NCI-H2081 treated with DMSO at 0.1 percent for 48 hours (cell line): Measurements from ENCODE around the gene PIK3C2A.
"Not testable (repeated sequence)": the region's sequence is repeated elsewhere in the genome, so short reads cannot be mapped to it uniquely, and the experiment has no call there.

Experiments
- DNase-seq: peaks from one replicate; lab custom pipeline; 2025; lab: John Stamatoyannopoulos, UW

Gene PIK3C2A

GRCh38 chr11:17207317-17208256 is at the start of gene PIK3C2A:
Gene PIK3C2A, minus strand, starts transcription at chr11:17207986. Its CDS starts 38,245 bp downstream, at chr11:17169741.
- DNase-seq, result peak; percentile 36

GRCh38 chr11:17257196-17257595 is 49.4 kb upstream of the PIK3C2A start:
- DNase-seq, result no peak

- DNase-seq, result no peak
Observed at GRCh38 chr11:17256512-17256911, 48.7 kb upstream of the PIK3C2A start.

- no peak for DNase-seq
Observed at GRCh38 chr11:17252704-17253103, 44.9 kb upstream of the PIK3C2A start.

GRCh38 chr11:17250561-17251350 is 43.0 kb upstream of the PIK3C2A start:
- no peak for DNase-seq

GRCh38 chr11:17244046-17244445 is 36.3 kb upstream of the PIK3C2A start:
- DNase-seq, result no peak

DNA sequence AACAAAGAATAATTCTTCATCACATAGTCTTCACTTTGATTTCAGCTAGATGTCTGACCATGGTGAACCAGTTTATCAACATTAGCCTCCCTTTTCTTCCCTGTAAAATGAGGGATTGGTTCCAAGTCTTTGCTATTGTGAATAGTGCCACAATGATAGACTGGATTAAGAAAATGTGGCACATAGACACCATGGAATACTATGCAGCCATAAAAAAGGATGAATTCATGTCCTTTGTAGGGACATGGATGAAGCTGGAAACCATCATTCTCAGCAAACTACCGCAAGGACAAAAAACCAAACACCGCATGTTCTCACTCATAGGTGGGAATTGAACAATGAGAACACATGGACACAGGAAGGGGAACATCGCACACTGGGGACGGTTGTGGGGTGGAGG is 35.2 kb upstream of the PIK3C2A start:
- not testable (repeated sequence) for DNase-seq

DNA sequence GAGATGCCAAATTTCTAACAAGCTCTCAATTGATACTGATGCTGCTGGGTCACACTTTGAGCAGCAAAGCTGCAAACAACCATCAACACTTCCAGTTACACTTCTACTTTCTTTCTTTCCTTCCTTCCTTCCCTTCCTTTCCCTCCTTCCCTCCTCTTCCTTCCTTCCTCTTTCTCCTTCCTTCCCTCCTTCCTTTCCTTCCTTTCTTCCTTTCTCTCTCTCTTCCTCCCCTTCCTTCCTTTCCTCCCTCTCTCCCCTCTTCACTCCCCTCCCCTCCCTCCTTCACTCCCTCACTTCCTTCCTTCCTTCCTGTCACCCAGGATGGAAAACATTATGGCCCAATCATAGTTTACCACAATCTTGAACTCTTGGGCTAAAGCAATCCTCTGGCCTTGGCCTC is 33.0 kb upstream of the PIK3C2A start:
- no peak for DNase-seq

DNA sequence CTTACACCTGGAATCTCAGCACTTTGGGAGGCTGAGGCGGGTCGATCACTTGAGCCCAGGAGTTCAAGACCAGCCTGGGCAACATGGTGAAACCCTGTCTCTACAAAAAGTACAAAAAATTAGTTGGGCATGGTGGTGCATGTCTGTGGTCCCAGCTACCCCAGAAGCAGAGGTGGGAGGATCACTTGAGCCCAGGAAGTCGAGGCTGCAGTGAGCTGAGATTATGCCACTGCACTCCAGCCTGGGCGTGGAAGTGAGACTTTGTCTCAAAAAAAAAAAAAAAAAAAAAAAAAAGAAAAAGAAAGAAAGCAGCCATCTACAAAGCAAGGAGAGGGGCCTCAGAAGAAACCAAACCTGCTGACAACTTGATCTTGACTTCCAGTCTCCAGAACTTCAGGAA is 32.1 kb upstream of the PIK3C2A start:
- not testable (repeated sequence) for DNase-seq

- no peak for DNase-seq
Observed at GRCh38 chr11:17238377-17238776, 30.6 kb upstream of the PIK3C2A start.

DNA sequence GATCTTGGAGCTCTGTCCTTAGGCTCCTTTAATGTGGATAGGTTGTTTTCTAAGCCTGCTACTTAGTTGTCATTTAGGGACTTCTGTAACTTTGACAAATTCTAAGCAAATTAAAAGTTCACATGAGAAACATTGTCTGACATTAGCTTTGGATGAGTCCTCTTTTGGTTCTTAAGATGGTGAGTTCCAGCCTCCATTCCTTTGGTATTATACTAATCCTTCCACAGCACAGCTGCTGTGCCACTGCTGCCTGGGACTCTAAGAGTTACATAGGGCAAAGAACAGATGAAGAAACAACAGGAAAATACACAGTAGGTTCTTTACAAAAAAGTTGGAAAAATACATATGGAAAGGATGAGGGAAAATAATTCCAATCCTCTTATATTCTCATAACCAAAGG is 25.3 kb upstream of the PIK3C2A start:
- DNase-seq, result no peak

DNA sequence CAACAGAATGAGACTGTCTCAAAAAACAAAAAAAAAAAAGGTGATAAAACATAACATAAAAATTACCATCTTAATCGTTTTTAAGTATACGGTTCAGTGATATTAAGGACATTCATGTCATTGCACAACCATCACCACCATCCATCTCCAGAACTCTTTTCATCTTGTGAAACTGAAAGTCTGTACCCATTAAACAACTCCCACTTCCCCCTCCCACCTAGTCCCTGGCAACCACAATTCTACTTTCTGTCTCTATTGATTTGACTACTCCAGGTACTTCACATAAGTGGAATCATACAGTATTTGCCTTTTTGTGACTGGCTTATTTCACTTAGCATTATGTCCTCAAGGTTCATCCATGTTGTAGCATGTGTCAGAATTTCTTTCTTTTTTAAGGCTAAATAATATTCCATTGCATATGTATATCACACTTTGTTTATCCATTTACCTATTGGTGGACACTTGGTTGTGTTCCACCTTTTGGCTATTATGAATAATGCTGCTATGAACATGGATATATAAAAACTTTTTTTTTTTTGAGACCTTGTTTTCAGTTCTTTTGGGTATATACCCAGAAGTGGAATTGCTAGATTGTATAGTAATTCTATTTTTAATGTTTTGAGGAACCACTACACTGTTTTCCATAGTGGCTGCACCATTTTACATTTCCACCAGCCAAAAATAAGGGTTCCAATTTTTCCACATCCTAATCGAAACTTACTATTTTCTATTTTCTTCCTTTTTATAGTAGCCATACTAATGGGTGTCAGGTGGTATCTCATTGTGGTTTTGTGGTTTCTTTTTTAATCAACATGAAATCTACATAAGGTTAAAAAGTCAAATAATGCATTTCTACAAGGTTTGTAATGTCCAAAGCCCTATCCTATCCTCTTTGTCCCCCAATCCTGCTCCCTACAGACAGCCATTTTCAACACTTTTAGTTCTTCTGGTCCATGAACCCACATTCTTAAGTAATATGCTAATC is 23.4 kb upstream of the PIK3C2A start:
- DNase-seq, result no peak

GRCh38 chr11:17229481-17230152 is 21.8 kb upstream of the PIK3C2A start:
- no peak for DNase-seq

DNA sequence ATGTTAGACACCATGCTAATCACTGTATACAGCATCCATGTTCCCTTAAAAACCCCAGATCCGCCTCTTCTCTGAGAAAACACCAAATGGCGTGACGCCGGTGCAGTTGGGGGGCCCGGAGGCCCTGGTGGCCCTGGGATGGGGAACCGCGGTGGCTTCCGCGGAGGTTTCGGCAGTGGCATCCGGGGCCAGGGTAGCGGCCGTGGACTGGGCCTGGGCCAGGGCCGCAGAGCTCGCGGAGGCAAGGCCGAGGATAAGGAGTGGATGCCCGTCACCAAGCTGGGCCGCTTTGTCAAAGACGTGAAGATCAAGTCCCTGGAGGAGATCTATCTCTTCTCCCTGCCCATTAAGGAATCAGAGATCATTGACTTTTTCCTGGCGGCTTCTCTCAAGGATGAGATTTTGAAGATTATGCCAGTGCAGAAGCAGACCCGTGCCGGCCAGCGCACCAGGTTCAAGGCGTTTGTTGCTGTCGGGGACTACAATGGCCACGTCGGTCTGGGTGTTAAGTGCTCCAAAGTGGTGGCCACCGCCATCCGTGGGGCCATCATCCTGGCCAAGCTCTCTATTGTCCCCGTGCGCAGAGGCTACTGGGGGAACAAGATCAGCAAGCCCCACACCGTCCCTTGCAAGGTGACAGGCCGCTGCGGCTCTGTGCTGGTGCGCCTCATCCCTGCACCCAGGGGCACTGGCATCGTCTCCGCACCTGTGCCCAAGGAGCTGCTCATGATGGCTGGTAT is 20.6 kb upstream of the PIK3C2A start:
- not testable (repeated sequence) for DNase-seq

DNA sequence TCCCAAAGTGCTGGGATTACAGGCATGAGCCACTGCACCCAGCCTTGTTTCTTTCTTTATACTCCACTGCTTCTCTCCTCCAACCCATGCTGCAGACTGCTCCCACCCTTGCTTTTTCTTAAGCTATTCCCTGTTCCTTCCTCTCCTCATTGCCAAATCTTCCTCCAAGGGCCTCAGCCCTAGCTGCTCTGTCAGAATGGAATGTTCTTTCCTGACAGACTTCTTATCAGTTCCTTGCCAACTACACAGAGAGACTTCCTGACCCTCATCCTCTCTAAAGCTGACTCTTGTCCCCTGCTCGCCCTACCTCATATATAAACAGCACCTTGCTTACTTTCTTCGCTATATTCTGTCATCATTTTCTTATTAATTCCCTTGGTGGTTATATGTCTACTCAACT is 16.9 kb upstream of the PIK3C2A start:
- no peak for DNase-seq

- no peak for DNase-seq
Observed at GRCh38 chr11:17221968-17222367, 14.2 kb upstream of the PIK3C2A start.

- no peak for DNase-seq
Observed at GRCh38 chr11:17219016-17219415, 11.2 kb upstream of the PIK3C2A start.

DNA sequence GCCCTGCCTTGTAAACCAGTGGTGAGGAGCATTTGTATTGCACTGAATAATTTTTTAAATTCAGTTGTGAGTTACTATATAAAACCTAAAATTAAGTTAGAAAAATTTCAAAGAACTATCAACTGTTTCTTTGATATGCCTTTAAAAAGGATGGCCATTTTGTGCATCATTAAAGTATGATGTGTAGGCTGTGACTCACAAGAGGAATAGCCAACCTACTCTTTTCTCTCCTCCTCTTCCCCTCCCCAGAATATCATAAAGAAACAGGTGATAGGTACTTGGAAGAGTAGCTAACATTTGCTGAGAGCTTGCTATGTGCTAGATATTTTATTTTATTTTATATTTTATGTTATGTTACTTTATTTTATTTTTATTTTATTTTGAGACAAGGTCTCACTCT is 10.6 kb upstream of the PIK3C2A start:
- DNase-seq, result no peak

- no peak for DNase-seq
Observed at GRCh38 chr11:17217401-17217800, 9.6 kb upstream of the PIK3C2A start.

DNA sequence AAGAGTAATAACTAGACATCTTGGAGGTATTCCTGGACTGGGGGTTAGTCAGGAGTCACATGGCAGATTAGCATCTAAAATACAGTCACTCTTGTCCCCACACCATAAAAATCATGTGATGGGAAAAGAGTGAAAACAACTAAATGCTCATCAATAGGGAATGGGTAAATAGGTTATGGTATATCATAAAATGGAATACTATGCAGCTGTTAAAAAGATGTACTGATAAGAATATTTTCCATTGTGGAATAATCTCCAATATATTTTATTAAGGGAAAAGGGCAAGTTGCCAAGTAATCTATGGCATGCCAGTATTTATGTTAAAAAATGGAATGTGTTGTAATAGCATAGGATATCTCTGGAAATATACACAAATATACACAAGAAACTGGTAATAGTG is 6.6 kb upstream of the PIK3C2A start:
- DNase-seq, result no peak

- DNase-seq, result no peak
Observed at GRCh38 chr11:17211286-17211685, 3.5 kb upstream of the PIK3C2A start.
